ENCODE data around the gene SCAF1. TPM values are rescaled to one million over a fixed set of nuclear protein-coding genes. Genes with fewer than 3 reads are reported as not detected.

Gene SCAF1
- total and polyA plus RNA-seq, 9 of the 15 experiments (the other 6 are each of a cell fraction or from before 2014, with no cell fraction given): 0.20 to 79.0 (median 4.9) TPM

DNA sequence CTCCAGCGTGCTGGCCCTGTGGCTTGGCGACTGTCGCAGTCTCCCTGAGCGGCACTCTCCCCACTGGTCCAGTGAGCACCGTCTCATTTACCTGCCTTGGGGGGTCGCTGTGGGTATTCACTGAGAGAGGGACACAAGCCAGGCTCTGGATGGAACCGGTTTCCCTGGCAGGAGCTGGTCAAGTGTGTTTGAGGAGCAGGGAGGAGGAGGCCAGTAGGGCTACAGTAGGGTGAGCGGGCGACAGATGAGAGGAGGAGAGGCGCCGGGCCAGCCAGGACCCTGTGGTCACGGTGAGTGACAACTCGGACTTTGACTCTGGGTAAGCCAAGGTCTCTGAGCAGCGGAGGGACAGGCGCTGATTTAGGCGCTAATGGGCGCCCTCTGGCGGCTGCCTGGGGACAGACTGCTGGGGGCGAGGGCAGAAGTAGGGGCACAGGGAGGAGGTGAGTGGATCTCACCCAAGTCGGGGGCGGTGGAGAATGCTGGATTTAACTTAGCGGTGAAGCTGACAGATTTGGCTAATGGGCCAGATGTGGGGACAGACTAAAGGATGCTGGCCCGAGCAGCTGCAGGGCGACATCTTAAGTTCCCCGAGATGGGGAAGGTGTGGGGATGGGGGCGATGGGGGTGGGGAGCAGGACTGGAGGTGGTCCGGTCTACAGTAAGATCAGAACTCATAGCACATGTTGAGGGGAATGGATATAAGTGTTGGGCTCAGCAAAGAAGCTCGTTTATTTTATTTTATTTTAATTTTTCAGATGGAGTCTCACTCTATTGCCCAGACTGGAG, 30.3 kb downstream of the SCAF1 start (continued):
- TF ChIP-seq, protein P1, sequence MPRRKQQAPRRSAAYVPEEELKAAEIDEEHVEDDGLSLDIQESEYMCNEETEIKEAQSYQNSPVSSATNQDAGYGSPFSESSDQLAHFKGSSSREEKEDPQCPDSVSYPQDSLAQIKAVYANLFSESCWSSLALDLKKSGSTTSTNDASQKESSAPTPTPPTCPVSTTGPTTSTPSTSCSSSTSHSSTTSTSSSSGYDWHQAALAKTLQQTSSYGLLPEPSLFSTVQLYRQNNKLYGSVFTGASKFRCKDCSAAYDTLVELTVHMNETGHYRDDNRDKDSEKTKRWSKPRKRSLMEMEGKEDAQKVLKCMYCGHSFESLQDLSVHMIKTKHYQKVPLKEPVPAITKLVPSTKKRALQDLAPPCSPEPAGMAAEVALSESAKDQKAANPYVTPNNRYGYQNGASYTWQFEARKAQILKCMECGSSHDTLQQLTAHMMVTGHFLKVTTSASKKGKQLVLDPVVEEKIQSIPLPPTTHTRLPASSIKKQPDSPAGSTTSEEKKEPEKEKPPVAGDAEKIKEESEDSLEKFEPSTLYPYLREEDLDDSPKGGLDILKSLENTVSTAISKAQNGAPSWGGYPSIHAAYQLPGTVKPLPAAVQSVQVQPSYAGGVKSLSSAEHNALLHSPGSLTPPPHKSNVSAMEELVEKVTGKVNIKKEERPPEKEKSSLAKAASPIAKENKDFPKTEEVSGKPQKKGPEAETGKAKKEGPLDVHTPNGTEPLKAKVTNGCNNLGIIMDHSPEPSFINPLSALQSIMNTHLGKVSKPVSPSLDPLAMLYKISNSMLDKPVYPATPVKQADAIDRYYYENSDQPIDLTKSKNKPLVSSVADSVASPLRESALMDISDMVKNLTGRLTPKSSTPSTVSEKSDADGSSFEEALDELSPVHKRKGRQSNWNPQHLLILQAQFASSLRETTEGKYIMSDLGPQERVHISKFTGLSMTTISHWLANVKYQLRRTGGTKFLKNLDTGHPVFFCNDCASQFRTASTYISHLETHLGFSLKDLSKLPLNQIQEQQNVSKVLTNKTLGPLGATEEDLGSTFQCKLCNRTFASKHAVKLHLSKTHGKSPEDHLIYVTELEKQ (CRISPR knock-in tag; IDR thresholded peaks at IDR 0.05): no peak
- TF ChIP-seq FOXA3 (CRISPR knock-in tag; conservative IDR thresholded peaks at IDR 0.05 in 1 of 2, IDR thresholded peaks at IDR 0.05 in 1 of 2) (no peak), RAD21 (CRISPR knock-in tag; conservative IDR thresholded peaks at IDR 0.05 in 1 of 2, IDR thresholded peaks at IDR 0.05 in 1 of 2) (peak; percentile 51 to 69), ZNF584 (CRISPR knock-in tag; IDR thresholded peaks at IDR 0.05; ENCODE audit: low read depth) (no peak), E2F3 (CRISPR knock-in tag; IDR thresholded peaks at IDR 0.05) (no peak), RNF2 (IDR thresholded peaks at IDR 0.05) (no peak), ZNF766 (CRISPR knock-in tag; conservative IDR thresholded peaks at IDR 0.05) (no peak), SRSF7 (optimal IDR thresholded peaks at IDR 0.05; ENCODE audit: low read depth, low read length) (no peak), ZNF121 (CRISPR knock-in tag; conservative IDR thresholded peaks at IDR 0.05) (no peak), HDAC1 (IDR thresholded peaks at IDR 0.05) (peak in 1 of 2 experiments; percentile 58; a peak in 1 of 4 replicates)
- TF ChIP-seq, protein P2, sequence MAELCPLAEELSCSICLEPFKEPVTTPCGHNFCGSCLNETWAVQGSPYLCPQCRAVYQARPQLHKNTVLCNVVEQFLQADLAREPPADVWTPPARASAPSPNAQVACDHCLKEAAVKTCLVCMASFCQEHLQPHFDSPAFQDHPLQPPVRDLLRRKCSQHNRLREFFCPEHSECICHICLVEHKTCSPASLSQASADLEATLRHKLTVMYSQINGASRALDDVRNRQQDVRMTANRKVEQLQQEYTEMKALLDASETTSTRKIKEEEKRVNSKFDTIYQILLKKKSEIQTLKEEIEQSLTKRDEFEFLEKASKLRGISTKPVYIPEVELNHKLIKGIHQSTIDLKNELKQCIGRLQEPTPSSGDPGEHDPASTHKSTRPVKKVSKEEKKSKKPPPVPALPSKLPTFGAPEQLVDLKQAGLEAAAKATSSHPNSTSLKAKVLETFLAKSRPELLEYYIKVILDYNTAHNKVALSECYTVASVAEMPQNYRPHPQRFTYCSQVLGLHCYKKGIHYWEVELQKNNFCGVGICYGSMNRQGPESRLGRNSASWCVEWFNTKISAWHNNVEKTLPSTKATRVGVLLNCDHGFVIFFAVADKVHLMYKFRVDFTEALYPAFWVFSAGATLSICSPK (IDR thresholded peaks at IDR 0.05; ENCODE audit: borderline replicate concordance): no peak
- TF ChIP-seq, protein P3, sequence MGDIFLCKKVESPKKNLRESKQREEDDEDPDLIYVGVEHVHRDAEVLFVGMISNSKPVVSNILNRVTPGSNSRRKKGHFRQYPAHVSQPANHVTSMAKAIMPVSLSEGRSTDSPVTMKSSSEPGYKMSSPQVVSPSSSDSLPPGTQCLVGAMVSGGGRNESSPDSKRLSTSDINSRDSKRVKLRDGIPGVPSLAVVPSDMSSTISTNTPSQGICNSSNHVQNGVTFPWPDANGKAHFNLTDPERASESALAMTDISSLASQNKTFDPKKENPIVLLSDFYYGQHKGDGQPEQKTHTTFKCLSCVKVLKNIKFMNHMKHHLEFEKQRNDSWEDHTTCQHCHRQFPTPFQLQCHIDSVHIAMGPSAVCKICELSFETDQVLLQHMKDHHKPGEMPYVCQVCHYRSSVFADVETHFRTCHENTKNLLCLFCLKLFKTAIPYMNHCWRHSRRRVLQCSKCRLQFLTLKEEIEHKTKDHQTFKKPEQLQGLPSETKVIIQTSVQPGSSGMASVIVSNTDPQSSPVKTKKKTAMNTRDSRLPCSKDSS (IDR thresholded peaks at IDR 0.05; ENCODE audit: low read depth, partially characterized antibody): no peak
- TF ChIP-seq, protein P4, sequence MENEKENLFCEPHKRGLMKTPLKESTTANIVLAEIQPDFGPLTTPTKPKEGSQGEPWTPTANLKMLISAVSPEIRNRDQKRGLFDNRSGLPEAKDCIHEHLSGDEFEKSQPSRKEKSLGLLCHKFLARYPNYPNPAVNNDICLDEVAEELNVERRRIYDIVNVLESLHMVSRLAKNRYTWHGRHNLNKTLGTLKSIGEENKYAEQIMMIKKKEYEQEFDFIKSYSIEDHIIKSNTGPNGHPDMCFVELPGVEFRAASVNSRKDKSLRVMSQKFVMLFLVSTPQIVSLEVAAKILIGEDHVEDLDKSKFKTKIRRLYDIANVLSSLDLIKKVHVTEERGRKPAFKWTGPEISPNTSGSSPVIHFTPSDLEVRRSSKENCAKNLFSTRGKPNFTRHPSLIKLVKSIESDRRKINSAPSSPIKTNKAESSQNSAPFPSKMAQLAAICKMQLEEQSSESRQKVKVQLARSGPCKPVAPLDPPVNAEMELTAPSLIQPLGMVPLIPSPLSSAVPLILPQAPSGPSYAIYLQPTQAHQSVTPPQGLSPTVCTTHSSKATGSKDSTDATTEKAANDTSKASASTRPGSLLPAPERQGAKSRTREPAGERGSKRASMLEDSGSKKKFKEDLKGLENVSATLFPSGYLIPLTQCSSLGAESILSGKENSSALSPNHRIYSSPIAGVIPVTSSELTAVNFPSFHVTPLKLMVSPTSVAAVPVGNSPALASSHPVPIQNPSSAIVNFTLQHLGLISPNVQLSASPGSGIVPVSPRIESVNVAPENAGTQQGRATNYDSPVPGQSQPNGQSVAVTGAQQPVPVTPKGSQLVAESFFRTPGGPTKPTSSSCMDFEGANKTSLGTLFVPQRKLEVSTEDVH (IDR thresholded peaks at IDR 0.05; ENCODE audit: low read depth, partially characterized antibody): peak; percentile 67
- TF ChIP-seq, protein P5, sequence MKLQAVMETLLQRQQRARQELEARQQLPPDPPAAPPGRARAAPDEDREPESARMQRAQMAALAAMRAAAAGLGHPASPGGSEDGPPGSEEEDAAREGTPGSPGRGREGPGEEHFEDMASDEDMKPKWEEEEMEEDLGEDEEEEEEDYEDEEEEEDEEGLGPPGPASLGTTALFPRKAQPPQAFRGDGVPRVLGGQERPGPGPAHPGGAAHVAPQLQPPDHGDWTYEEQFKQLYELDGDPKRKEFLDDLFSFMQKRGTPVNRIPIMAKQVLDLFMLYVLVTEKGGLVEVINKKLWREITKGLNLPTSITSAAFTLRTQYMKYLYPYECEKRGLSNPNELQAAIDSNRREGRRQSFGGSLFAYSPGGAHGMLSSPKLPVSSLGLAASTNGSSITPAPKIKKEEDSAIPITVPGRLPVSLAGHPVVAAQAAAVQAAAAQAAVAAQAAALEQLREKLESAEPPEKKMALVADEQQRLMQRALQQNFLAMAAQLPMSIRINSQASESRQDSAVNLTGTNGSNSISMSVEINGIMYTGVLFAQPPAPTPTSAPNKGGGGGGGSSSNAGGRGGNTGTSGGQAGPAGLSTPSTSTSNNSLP (IDR thresholded peaks at IDR 0.05; ENCODE audit: borderline replicate concordance, low read depth, low read length): no peak

All from K562 (cell line).